Breast epithelium (tissue), 3 donors: ENCODE measurements around the gene ARL14EPL.

Experiments
- POLR2A ChIP-seq: fragments of 450-650 bp; IDR thresholded peaks from one replicate; pipeline ENCODE4 v1.6.1; 2016; ENCODE audit warnings: antibody characterized with exemption, mild to moderate bottlenecking, moderate library complexity
- POLR2AphosphoS5 ChIP-seq, 3 donors: sonication (generic); formaldehyde crosslinking; IDR thresholded peaks; one replicate each; pipeline ENCODE4 v1.6.1; 2017; ENCODE audit warnings: antibody characterized with exemption in 3 of 3
- TF ChIP-seq, protein P1 (sequence below), 3 donors: fragments of 450-650 bp; IDR thresholded peaks; one replicate each; pipeline ENCODE4 v1.5.1; 2016 to 2017; ENCODE audit warnings: antibody characterized with exemption in 3 of 3, mild to moderate bottlenecking in 3 of 3, moderate library complexity in 3 of 3

DNA sequence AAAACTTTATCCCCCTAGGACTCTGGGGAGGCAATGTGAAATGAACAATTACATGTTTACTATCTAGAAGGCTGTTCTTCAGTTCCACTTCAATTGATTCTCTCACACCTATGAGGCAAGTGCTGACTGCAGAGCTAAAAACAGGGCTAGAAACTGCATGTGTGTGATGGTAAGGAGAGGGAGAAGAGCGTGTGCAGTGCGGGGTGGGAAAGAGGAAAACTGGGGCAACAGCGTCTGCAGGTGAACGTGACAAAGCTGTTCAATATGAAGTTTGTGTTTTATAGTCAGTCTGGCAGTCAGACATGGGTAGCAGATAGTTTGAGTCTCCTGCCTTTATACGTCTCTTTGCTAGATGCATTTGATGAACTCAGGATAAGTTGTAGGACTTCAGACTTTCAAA lies 45.9 kb downstream of the ARL14EPL start:
- TF ChIP-seq, protein P1, sequence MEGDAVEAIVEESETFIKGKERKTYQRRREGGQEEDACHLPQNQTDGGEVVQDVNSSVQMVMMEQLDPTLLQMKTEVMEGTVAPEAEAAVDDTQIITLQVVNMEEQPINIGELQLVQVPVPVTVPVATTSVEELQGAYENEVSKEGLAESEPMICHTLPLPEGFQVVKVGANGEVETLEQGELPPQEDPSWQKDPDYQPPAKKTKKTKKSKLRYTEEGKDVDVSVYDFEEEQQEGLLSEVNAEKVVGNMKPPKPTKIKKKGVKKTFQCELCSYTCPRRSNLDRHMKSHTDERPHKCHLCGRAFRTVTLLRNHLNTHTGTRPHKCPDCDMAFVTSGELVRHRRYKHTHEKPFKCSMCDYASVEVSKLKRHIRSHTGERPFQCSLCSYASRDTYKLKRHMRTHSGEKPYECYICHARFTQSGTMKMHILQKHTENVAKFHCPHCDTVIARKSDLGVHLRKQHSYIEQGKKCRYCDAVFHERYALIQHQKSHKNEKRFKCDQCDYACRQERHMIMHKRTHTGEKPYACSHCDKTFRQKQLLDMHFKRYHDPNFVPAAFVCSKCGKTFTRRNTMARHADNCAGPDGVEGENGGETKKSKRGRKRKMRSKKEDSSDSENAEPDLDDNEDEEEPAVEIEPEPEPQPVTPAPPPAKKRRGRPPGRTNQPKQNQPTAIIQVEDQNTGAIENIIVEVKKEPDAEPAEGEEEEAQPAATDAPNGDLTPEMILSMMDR (IDR thresholded peaks at IDR 0.05): no peak
- TF ChIP-seq POLR2A: no peak
- TF ChIP-seq POLR2AphosphoS5 (IDR thresholded peaks at IDR 0.05): no peak
